Liver (tissue), 9 donors: ENCODE results near the gene ARL4A. TPM values are rescaled to one million over a fixed set of nuclear protein-coding genes. Genes with fewer than 3 reads are reported as not detected.

Experiments used
- DNase-seq: peaks from one replicate; pipeline ENCODE4 v3.0.0-alpha.2; 2017; ENCODE audit warnings: low spot score
- H3K27ac ChIP-seq, 2 donors: one replicate each; pipeline ENCODE4 v1.7.0; 2013; ENCODE audit warnings: inconsistent platforms in 2 of 2, low read length in 2 of 2, control low read depth in 1 of 2, low read depth in 1 of 2, mild to moderate bottlenecking in 1 of 2
- H3K27me3 ChIP-seq, 4 donors: one replicate each; pipeline versions ENCODE4 v1.6.1 to v1.7.0; 2013; ENCODE audit warnings: low read length in 3 of 4, inconsistent platforms in 1 of 4, mild to moderate bottlenecking in 1 of 4, moderate library complexity in 1 of 4; ENCODE audit not compliant: control insufficient read depth in 4 of 4, insufficient read depth in 4 of 4
- H3K36me3 ChIP-seq, 4 donors: one replicate each; pipeline versions ENCODE4 v1.6.1 to v1.7.0; 2013; ENCODE audit warnings: low read length in 3 of 4, mild to moderate bottlenecking in 3 of 4, low read depth in 1 of 4, moderate library complexity in 1 of 4; ENCODE audit not compliant: control insufficient read depth in 4 of 4, insufficient read depth in 3 of 4
- H3K4me1 ChIP-seq, 4 donors: one replicate each; pipeline versions ENCODE4 v1.6.1 to v1.7.0; 2013; ENCODE audit warnings: low read length in 3 of 4, mild to moderate bottlenecking in 3 of 4, moderate library complexity in 1 of 4; ENCODE audit not compliant: control insufficient read depth in 4 of 4, insufficient read depth in 4 of 4
- H3K4me3 ChIP-seq, 3 donors: one replicate each; pipeline versions ENCODE4 v1.6.1 to v1.7.0; 2013; ENCODE audit warnings: low read length in 3 of 3, control low read depth in 1 of 3, low read depth in 1 of 3, mild to moderate bottlenecking in 1 of 3
- H3K9ac ChIP-seq, 2 donors: one replicate each; pipeline ENCODE4 v1.7.0; 2013; ENCODE audit warnings: low read length in 2 of 2, mild to moderate bottlenecking in 2 of 2, moderate library complexity in 2 of 2, control low read depth in 1 of 2, low read depth in 1 of 2
- H3K9me3 ChIP-seq, 4 donors: one replicate each; pipeline versions ENCODE4 v1.6.1 to v1.7.0; 2013; ENCODE audit warnings: low read length in 3 of 4; ENCODE audit not compliant: control insufficient read depth in 4 of 4
- ATF3 ChIP-seq: IDR thresholded peaks from 2 replicates; pipeline ENCODE4 v1.6.1; 2016; ENCODE audit warnings: antibody characterized with exemption
- CTCF ChIP-seq: fragments of 150-350 bp; IDR thresholded peaks from 2 replicates; pipeline ENCODE4 v1.5.1; 2017; ENCODE audit warnings: improper control_type of control experiment, low read depth, low read length; ENCODE audit not compliant: missing input control
- FOXA1 ChIP-seq: IDR thresholded peaks from 2 replicates; pipeline ENCODE4 v1.6.1; 2016; ENCODE audit warnings: antibody characterized with exemption
- FOXA2 ChIP-seq: IDR thresholded peaks from 2 replicates; pipeline ENCODE4 v1.6.1; 2016; ENCODE audit warnings: antibody characterized with exemption
- GABPA ChIP-seq, 2 donors: IDR thresholded peaks in 1 of 2; conservative IDR thresholded peaks in 1 of 2; 2 replicates each; pipeline ENCODE4 v1.6.1; 2016; ENCODE audit warnings: antibody characterized with exemption in 2 of 2, mild to moderate bottlenecking in 1 of 2, moderate library complexity in 1 of 2
- HNF4A ChIP-seq, 2 donors: conservative IDR thresholded peaks; 2 replicates each; pipeline ENCODE4 v1.6.1; 2016; ENCODE audit warnings: antibody characterized with exemption in 2 of 2, mild to moderate bottlenecking in 2 of 2
- HNF4G ChIP-seq: IDR thresholded peaks from 2 replicates; pipeline ENCODE4 v1.6.1; 2016; ENCODE audit warnings: antibody characterized with exemption
- RXRA ChIP-seq, 2 donors: IDR thresholded peaks; 2 replicates each; pipeline ENCODE4 v1.6.1; 2017 to 2018; ENCODE audit warnings: antibody characterized with exemption in 2 of 2, mild to moderate bottlenecking in 1 of 2
- SP1 ChIP-seq: IDR thresholded peaks from 2 replicates; pipeline ENCODE4 v1.6.1; 2018; ENCODE audit warnings: antibody characterized with exemption, mild to moderate bottlenecking
- TAF1 ChIP-seq: conservative IDR thresholded peaks from 2 replicates; pipeline ENCODE4 v1.6.1; 2016; ENCODE audit warnings: antibody characterized with exemption, mild to moderate bottlenecking
- YY1 ChIP-seq: IDR thresholded peaks from 2 replicates; pipeline ENCODE4 v1.6.1; 2016; ENCODE audit warnings: antibody characterized with exemption, mild to moderate bottlenecking
- ZBTB33 ChIP-seq: IDR thresholded peaks from 2 replicates; pipeline ENCODE4 v1.6.1; 2016; ENCODE audit warnings: antibody characterized with exemption
- WGBS: extraction: QIAGEN DNeasy Blood & Tissue Kit; methylation state at CpG from one replicate; pipeline ENCODE4 v1.1.7; 2013; 5-methylcytosine and 5-hydroxymethylcytosine counted together
- polyA plus RNA-seq, 2 donors: library from polyadenylated mRNA; stranded (reverse) in 1 of 2; unstranded in 1 of 2; fragments of 200-250 nt in 1 of 2; fragments of >200 nt in 1 of 2; fragmentation: Nextera tagmentation in 1 of 2; extraction: Ambion mirVana in 1 of 2; gene quantifications; one replicate each; pipeline versions ENCODE4 v1.2.1 to v1.2.3, GENCODE V29; 2013 to 2015
- total RNA-seq, 2 donors: library from RNA; depleted of rRNA; stranded (reverse); fragments of >200 nt; gene quantifications; one replicate each; pipeline ENCODE4 v1.2.3, GENCODE V29; 2014
- TF ChIP-seq, protein P1 (sequence below): IDR thresholded peaks from 2 replicates; pipeline ENCODE4 v1.6.1; 2016; ENCODE audit warnings: antibody characterized with exemption, mild to moderate bottlenecking
- donor health status: healthy.
- donor health status: healthy.
- donor health status: healthy.
- donor health status: healthy.
- donor health status: healthy.

ARL4A gene
- total and polyA plus RNA-seq, 4 donors = 7.5 to 77.3 (median 16.0) TPM

DNA sequence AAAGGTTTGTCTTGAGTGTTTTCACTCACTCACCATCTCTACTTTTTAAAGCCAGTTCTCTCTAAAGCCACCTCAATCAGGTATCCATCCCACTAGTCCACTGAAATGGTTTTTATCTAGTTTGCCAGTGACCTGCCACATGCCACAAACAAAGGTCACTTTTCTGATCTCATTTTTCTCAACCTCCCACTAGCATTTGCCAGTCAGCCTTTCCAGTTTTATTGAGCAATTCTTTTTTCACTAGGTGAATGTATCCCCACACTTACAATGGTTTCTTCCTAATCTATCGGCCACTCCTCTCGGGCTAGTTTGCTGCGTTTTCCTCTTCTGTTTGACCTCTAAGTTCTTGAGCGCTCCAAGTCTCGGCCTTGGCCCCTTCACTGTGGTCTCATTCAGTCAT lies 44.9 kb upstream of the ARL4A start:
- TF ChIP-seq HNF4G = no peak
- no peak for TF ChIP-seq CTCF
- TF ChIP-seq ZBTB33 = no peak
- TF ChIP-seq SP1 = no peak
- no peak for TF ChIP-seq FOXA1
- no peak for TF ChIP-seq GABPA (IDR thresholded peaks at IDR 0.05 in 1 of 2, conservative IDR thresholded peaks at IDR 0.05 in 1 of 2)
- no peak for TF ChIP-seq ATF3
- no peak for TF ChIP-seq FOXA2
- no peak for TF ChIP-seq TAF1
- no peak for TF ChIP-seq YY1
- TF ChIP-seq HNF4A (conservative IDR thresholded peaks at IDR 0.05) = no peak
- TF ChIP-seq, protein P1, sequence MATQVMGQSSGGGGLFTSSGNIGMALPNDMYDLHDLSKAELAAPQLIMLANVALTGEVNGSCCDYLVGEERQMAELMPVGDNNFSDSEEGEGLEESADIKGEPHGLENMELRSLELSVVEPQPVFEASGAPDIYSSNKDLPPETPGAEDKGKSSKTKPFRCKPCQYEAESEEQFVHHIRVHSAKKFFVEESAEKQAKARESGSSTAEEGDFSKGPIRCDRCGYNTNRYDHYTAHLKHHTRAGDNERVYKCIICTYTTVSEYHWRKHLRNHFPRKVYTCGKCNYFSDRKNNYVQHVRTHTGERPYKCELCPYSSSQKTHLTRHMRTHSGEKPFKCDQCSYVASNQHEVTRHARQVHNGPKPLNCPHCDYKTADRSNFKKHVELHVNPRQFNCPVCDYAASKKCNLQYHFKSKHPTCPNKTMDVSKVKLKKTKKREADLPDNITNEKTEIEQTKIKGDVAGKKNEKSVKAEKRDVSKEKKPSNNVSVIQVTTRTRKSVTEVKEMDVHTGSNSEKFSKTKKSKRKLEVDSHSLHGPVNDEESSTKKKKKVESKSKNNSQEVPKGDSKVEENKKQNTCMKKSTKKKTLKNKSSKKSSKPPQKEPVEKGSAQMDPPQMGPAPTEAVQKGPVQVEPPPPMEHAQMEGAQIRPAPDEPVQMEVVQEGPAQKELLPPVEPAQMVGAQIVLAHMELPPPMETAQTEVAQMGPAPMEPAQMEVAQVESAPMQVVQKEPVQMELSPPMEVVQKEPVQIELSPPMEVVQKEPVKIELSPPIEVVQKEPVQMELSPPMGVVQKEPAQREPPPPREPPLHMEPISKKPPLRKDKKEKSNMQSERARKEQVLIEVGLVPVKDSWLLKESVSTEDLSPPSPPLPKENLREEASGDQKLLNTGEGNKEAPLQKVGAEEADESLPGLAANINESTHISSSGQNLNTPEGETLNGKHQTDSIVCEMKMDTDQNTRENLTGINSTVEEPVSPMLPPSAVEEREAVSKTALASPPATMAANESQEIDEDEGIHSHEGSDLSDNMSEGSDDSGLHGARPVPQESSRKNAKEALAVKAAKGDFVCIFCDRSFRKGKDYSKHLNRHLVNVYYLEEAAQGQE = no peak
- no peak for DNase-seq
- no peaks in the 10 kb centered on the region for H3K4me1 ChIP-seq
- H3K9me3 ChIP-seq = no peaks in the 10 kb centered on the region
- no peaks in the 10 kb centered on the region for H3K27me3 ChIP-seq
- H3K9ac ChIP-seq = no peak overlapping the region
- no peak overlapping the region for H3K27ac ChIP-seq
- H3K4me3 ChIP-seq = no peak overlapping the region
- no peaks in the 10 kb centered on the region for H3K36me3 ChIP-seq
- 92% methylated on average over 5 of the region's 5 CpGs for WGBS

- Histone ChIP-seq H3K4me1 (no peaks in the 10 kb centered on the region), H3K27me3 (no peaks in the 10 kb centered on the region), H3K4me3 (no peak overlapping the region), H3K27ac (no peak overlapping the region), H3K9me3 (no peaks in the 10 kb centered on the region), H3K9ac (no peak overlapping the region), H3K36me3 (no peaks in the 10 kb centered on the region)
- 89% methylated on average over 3 of the region's 3 CpGs for WGBS
- DNase-seq = no peak
- TF ChIP-seq ATF3 = no peak
- TF ChIP-seq, protein P1 = no peak
- TF ChIP-seq TAF1 = no peak
- no peak for TF ChIP-seq YY1
- TF ChIP-seq CTCF = no peak
- TF ChIP-seq RXRA (IDR thresholded peaks at IDR 0.05) = no peak
- no peak for TF ChIP-seq FOXA1
- no peak for TF ChIP-seq ZBTB33
These were observed 44.3 kb upstream of the ARL4A start for GRCh38 chr7:12643001-12643643.
